Endothelial cell of umbilical vein (primary cell): ENCODE results near the gene MRPS34. TPM values are rescaled to one million over a fixed set of nuclear protein-coding genes. Genes with fewer than 3 reads are reported as not detected.

ENCODE experiments used
- BruUV-seq: library from RNA; stranded (reverse); fragments of 400-500 nt; replicated peaks from 2 replicates; lab custom pipeline; 2021; lab: Mats Ljungman, UMichigan
- CTCF ChIA-PET: fragments of 300-600, 350-600 bp; sonication (Branson Sonifier 250); formaldehyde crosslinking; loops from one replicate; lab custom pipeline; 2021; ENCODE audit warnings: antibody characterized with exemption, inconsistent platforms; lab: Charles Lee
- POLR2A ChIA-PET: fragments of 300-600, 350-600 bp; sonication (Branson Sonifier 250); formaldehyde crosslinking; loops from one replicate; lab custom pipeline; 2021; ENCODE audit warnings: antibody characterized with exemption, inconsistent platforms; lab: Charles Lee
- DNase-seq: peaks from one replicate; pipeline ENCODE4 v3.0.0-alpha.2; 2011; ENCODE audit warnings: low read depth, low spot score
- FAIRE-seq: peaks from 2 replicates; lab custom pipeline; 2011; peaks lifted over from hg19 to GRCh38; lab: Jason Lieb, UNC
- H2AFZ ChIP-seq: 2 replicates; pipeline ENCODE4 v1.6.0; 2012; ENCODE audit warnings: low read depth, low read length, control low read depth, inconsistent platforms
- H3K27ac ChIP-seq: 2 replicates; pipeline ENCODE4 v1.5.1; 2011; ENCODE audit warnings: low read depth, mild to moderate bottlenecking, control low read depth, low read length, moderate library complexity; ENCODE audit not compliant: insufficient read depth
- H3K27me3 ChIP-seq, 2 experiments: 2 replicates each; pipeline versions ENCODE4 v1.6.0 to v1.6.1; 2011; ENCODE audit warnings: low read length in 2 of 2, mixed read lengths in 1 of 2; ENCODE audit not compliant: control insufficient read depth in 2 of 2, insufficient read depth in 2 of 2
- H3K36me3 ChIP-seq, 2 experiments: 2 replicates in 1 of 2; 3 replicates in 1 of 2; pipeline ENCODE4 v1.5.1; 2011; ENCODE audit warnings: low read length in 2 of 2, mild to moderate bottlenecking in 1 of 2, moderate library complexity in 1 of 2; ENCODE audit not compliant: control insufficient read depth in 2 of 2, insufficient read depth in 2 of 2; ENCODE audit errors: extremely low read depth in 1 of 2
- H3K4me1 ChIP-seq: 3 replicates; pipeline ENCODE4 v1.5.1; 2011; ENCODE audit warnings: mild to moderate bottlenecking, low read length; ENCODE audit not compliant: control insufficient read depth, insufficient read depth; ENCODE audit errors: extremely low read depth
- H3K4me2 ChIP-seq: 2 replicates; pipeline ENCODE4 v1.6.1; 2011; ENCODE audit warnings: low read length, control low read depth, mixed read lengths; ENCODE audit not compliant: insufficient read depth
- H3K4me3 ChIP-seq, 3 experiments: fragments of 200-600 bp in 1 of 3; sonication (generic), shearing (Covaris generic) in 1 of 3; replicated peaks in 1 of 3; 2 replicates each; pipeline ENCODE4 v1.5.1; 2011 to 2016; ENCODE audit warnings: control low read depth in 3 of 3, low read length in 3 of 3, mild to moderate bottlenecking in 2 of 3, inconsistent platforms in 1 of 3, low read depth in 1 of 3, moderate library complexity in 1 of 3; ENCODE audit not compliant: insufficient read depth in 1 of 3
- H3K79me2 ChIP-seq: 2 replicates; pipeline ENCODE4 v1.6.0; 2012; ENCODE audit warnings: low read length, inconsistent platforms; ENCODE audit not compliant: control insufficient read depth, insufficient read depth
- H3K9ac ChIP-seq: replicated peaks from 2 replicates; pipeline ENCODE3; 2011; ENCODE audit warnings: low read length, control low read depth; ENCODE audit not compliant: insufficient read depth; ENCODE audit errors: extremely low read depth
- H3K9me1 ChIP-seq: replicated peaks from 3 replicates; pipeline ENCODE4 v1.6.0; 2011; ENCODE audit warnings: mild to moderate bottlenecking, low read length; ENCODE audit not compliant: control insufficient read depth, insufficient read depth; ENCODE audit errors: extremely low read depth
- H3K9me3 ChIP-seq: replicated peaks from 2 replicates; pipeline ENCODE4 v1.5.1; 2012; ENCODE audit warnings: low read length, inconsistent platforms; ENCODE audit not compliant: control insufficient read depth, insufficient read depth
- H4K20me1 ChIP-seq: replicated peaks from 2 replicates; pipeline ENCODE3; 2011; ENCODE audit warnings: mild to moderate bottlenecking, low read length; ENCODE audit not compliant: control insufficient read depth, insufficient read depth; ENCODE audit errors: extremely low read depth
- CTCF ChIP-seq, 2 donors: IDR thresholded peaks; 1 replicate in 1 of 2; 2 replicates in 1 of 2; pipeline ENCODE4 v1.5.1; 2011; ENCODE audit warnings: low read length in 2 of 2, mild to moderate bottlenecking in 2 of 2, moderate library complexity in 2 of 2, control low read depth in 1 of 2, inconsistent platforms in 1 of 2, low read depth in 1 of 2; ENCODE audit not compliant: insufficient read depth in 1 of 2; ENCODE audit errors: extremely low read depth in 1 of 2
- EZH2 ChIP-seq: IDR thresholded peaks from 2 replicates; pipeline ENCODE4 v1.6.1; 2012; ENCODE audit warnings: borderline replicate concordance, low read depth, mild to moderate bottlenecking, moderate library complexity, low read length, inconsistent platforms; ENCODE audit not compliant: severe bottlenecking
- FOS ChIP-seq: IDR thresholded peaks from 2 replicates; pipeline ENCODE4 v1.6.1; 2011; ENCODE audit warnings: mild to moderate bottlenecking, low read length, moderate library complexity, borderline replicate concordance; ENCODE audit not compliant: insufficient read depth
- GATA2 ChIP-seq: IDR thresholded peaks from 2 replicates; pipeline ENCODE4 v1.7.0; 2011; ENCODE audit warnings: low read depth, mild to moderate bottlenecking, moderate library complexity, mixed read lengths, low read length; ENCODE audit not compliant: insufficient read length, insufficient read depth
- JUN ChIP-seq: IDR thresholded peaks from 2 replicates; pipeline ENCODE4 v1.6.1; 2011; ENCODE audit warnings: borderline replicate concordance, low read depth; ENCODE audit not compliant: insufficient read length, insufficient read depth
- POLR2A ChIP-seq: IDR thresholded peaks from 2 replicates; pipeline ENCODE4 v1.6.1; 2012; ENCODE audit warnings: low read depth, mild to moderate bottlenecking, control low read depth, low read length
- POLR2AphosphoS5 ChIP-seq: IDR thresholded peaks from 2 replicates; pipeline ENCODE4 v1.6.1; 2012; ENCODE audit warnings: low read depth, mild to moderate bottlenecking, control low read depth, low read length, moderate library complexity; ENCODE audit not compliant: insufficient read depth
- dilution Hi-C: fragments of 300-500 bp; cut with MboI; formaldehyde crosslinking; loops from one replicate; pipeline ENCODE4 v1.15.0; 2019; ENCODE audit warnings: low sequenced_read_pairs; ENCODE audit not compliant: extremely low pct_ligation_motif_present
- intact Hi-C: fragments of 100-400 bp; cut with micrococcal nuclease; formaldehyde crosslinking; loops from one replicate; pipeline ENCODE4 v1.10.0; 2022
- polyA plus RNA-seq, 4 experiments: library from polyadenylated mRNA; depleted of rRNA in 3 of 4; stranded (reverse) in 3 of 4; unstranded in 1 of 4; fragments of >200 nt; gene quantifications; 2 replicates each; pipeline versions ENCODE4 v1.2.1 to v1.2.3, GENCODE V29; 2011 to 2012; ENCODE audit warnings: missing spikeins in 1 of 4
- total RNA-seq: library from RNA; stranded (reverse); gene quantifications from 2 replicates; pipeline ENCODE4 v1.2.3, GENCODE V29; 2021
- TF ChIP-seq, protein P1 (sequence below): IDR thresholded peaks from 2 replicates; pipeline ENCODE4 v1.6.1; 2011; ENCODE audit not compliant: insufficient read depth, insufficient read length

Gene MRPS34
- total and polyA plus RNA-seq, 2 donors (not counting 3 experiments of a cell fraction or from before 2014, with no cell fraction given), result 82.1 to 102 TPM

GRCh38 chr16:1808691-1809090, 35.8 kb upstream of the MRPS34 start:
- H3K4me3 ChIP-seq, result no peak overlapping the region
- ChIA-PET POLR2A (no interaction called here), CTCF (no interaction called here)
- no peaks in the 10 kb centered on the region for H3K9me3 ChIP-seq
- H3K36me3 ChIP-seq, result peaks cover 0 to 27% of the 10 kb centered on the region in 2 experiments
- no peaks in the 10 kb centered on the region for H3K4me1 ChIP-seq
- dilution Hi-C loops, result no loop called here
- H3K9ac ChIP-seq, result no peak overlapping the region
- FAIRE-seq (no peak), DNase-seq (no peak)
- H3K79me2 ChIP-seq, result no peaks in the 10 kb centered on the region
- TF ChIP-seq, protein P1, sequence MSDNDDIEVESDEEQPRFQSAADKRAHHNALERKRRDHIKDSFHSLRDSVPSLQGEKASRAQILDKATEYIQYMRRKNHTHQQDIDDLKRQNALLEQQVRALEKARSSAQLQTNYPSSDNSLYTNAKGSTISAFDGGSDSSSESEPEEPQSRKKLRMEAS, result no peak
- no peak for TF ChIP-seq POLR2A
- no peak for TF ChIP-seq EZH2
- TF ChIP-seq GATA2, result no peak
- intact Hi-C loops, result no loop called here
- no TSS peak for BruUV-seq
- no peak overlapping the region for H3K4me2 ChIP-seq
- no peak overlapping the region for H2AFZ ChIP-seq
- no peaks in the 10 kb centered on the region for H3K9me1 ChIP-seq
- H3K27me3 ChIP-seq, result no peaks in the 10 kb centered on the region
- no peak overlapping the region for H3K27ac ChIP-seq
- H4K20me1 ChIP-seq, result no peaks in the 10 kb centered on the region

GRCh38 chr16:1807626-1808025, 34.7 kb upstream of the MRPS34 start:
- no peak overlapping the region for H3K27ac ChIP-seq
- no peaks in the 10 kb centered on the region for H3K9me3 ChIP-seq
- no peaks in the 10 kb centered on the region for H3K79me2 ChIP-seq
- no peaks in the 10 kb centered on the region for H3K9me1 ChIP-seq
- H3K4me1 ChIP-seq, result no peaks in the 10 kb centered on the region
- intact Hi-C loops, result no loop called here
- TF ChIP-seq, protein P1, result no peak
- TF ChIP-seq JUN, result no peak
- no peak for TF ChIP-seq GATA2
- TF ChIP-seq CTCF (IDR thresholded peaks at IDR 0.05; ENCODE audit: extremely low read depth in 1 of 2, insufficient read depth in 1 of 2, low read depth in 1 of 2, low read length in 2 of 2), result no peak
- TF ChIP-seq FOS, result no peak
- no peak for TF ChIP-seq POLR2AphosphoS5
- no peaks in the 10 kb centered on the region for H3K27me3 ChIP-seq
- DNase-seq, result no peak
- no peak overlapping the region for H3K4me3 ChIP-seq
- no peak for FAIRE-seq
- dilution Hi-C loops, result no loop called here
- H3K9ac ChIP-seq, result no peak overlapping the region
- ChIA-PET CTCF (no interaction called here), POLR2A (no interaction called here)
- no TSS peak for BruUV-seq
- H3K36me3 ChIP-seq, result peaks cover 0 to 24% of the 10 kb centered on the region in 2 experiments
- H3K4me2 ChIP-seq, result no peak overlapping the region
- H2AFZ ChIP-seq, result no peak overlapping the region
- no peaks in the 10 kb centered on the region for H4K20me1 ChIP-seq
